ENCODE data around the gene SYT5.

The SYT5 gene

DNA sequence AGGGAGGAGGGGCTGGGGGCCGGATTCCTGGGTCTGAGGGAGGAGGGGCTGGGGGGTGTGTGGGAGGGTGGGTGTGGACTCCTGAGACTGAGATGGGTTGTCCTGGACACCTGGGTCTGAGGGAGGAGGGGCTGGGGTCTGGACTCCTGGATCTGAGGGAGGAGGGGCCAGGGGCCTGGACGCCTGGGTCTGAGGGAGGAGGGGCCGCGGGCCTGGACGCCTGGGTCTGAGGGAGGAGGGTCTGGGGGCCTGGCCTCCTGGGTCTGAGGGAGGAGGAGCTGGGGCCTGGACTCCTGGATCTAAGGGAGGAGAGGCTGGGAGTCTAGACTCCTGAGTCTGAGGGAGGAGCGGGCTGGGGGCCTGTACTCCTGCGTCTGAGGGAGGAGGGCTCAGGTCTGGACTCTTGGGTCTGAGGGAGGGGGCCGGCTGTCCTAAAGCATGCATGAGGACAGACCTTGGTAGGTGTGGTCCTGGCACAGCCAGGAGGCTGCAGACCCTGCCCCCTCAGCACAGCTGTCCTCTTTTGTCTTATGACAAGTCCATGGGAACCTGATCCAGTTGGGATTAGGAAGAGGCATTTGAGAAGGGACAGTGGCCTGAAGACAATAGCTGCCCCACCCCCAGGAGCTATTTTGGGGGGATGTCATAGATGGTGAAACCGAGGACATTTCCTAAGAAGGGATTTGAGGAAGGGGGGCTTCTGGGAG, 32.4 kb downstream of the SYT5 start:
- no peak overlapping the region for H3K4me3 Mint-ChIP-seq
- H3K27me3 Mint-ChIP-seq = peaks cover 49% of the 10 kb centered on the region
- peaks cover 6% of the 10 kb centered on the region for H3K4me1 Mint-ChIP-seq (ENCODE audit: low read depth)
- H3K9me3 Mint-ChIP-seq = peaks cover 11% of the 10 kb centered on the region
- no peak overlapping the region for H3K27ac Mint-ChIP-seq
- peaks cover 6% of the 10 kb centered on the region for H3K36me3 Mint-ChIP-seq (ENCODE audit: low read depth)

DNA sequence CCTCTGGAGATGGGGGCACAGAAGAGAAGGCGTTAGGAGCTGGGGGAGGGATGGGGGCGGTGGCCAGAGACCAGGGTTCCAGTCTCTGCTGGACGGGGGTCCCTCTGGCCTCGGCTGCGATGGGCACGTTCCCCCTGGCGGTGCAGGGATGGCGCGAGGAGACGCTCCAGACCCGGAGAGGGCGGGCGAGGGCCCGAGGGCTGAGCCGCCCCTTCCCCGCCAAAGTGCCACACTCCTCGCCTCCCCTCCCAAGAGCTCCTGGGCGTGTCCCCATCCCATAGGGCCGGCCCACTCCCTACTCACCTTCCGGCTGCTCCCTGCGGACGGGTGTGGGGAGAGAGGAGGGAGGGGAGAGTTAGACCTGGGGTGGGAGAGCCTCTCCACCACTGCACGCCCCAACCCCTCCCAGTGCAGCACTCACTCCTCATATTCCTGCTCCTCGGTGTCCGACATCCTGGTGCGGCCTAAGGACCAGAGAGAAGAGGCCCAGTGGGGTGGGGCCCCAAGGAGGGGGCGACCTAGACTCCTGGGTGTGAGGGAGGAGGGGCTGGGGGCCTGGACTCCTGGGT, 33.3 kb downstream of the SYT5 start:
- peaks cover 1% of the 10 kb centered on the region for H3K36me3 Mint-ChIP-seq (ENCODE audit: low read depth)
- H3K4me1 Mint-ChIP-seq (ENCODE audit: low read depth) = peaks cover under 1% of the 10 kb centered on the region
- H3K9me3 Mint-ChIP-seq = peaks cover 5% of the 10 kb centered on the region
- H3K27me3 Mint-ChIP-seq = peaks cover 49% of the 10 kb centered on the region
- H3K4me3 Mint-ChIP-seq = no peak overlapping the region
- H3K27ac Mint-ChIP-seq = no peak overlapping the region

DNA sequence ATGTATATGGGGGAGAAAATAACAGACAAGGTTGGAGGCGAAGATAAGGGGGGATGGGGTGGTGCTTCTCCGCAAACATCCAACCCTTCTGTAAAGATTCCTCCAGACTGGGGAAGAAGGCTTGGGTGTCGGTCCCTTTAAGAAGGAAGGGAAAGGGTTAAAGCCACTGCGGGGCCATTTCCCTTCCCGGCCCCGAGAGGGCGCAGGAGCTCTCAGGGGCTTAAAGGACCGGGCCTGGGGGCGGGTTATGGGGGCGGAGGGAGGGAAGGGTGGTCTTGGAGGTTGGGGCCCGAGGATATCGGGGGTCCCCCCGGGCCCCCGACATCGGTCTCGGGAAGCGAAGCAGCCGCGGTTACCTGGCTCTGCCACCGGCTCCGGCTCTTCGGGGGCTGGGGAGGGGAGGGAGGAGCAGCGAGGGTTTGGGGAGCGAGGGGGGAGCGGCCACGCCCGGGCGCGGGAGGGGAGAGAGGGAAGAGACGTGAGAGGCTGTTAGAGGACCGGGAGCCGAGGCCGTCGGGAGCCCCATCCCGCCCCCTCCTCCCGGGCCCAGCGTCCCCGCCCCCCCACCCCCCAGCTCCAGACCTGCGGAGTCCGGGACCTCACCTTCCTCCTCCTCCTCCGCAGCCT, 33.9 kb downstream of the SYT5 start:
- H3K27me3 Mint-ChIP-seq = peaks cover 50% of the 10 kb centered on the region
- no peaks in the 10 kb centered on the region for H3K36me3 Mint-ChIP-seq (ENCODE audit: low read depth)
- no peaks in the 10 kb centered on the region for H3K4me1 Mint-ChIP-seq (ENCODE audit: low read depth)
- H3K9me3 Mint-ChIP-seq = no peaks in the 10 kb centered on the region
- no peak overlapping the region for H3K4me3 Mint-ChIP-seq
- no peak overlapping the region for H3K27ac Mint-ChIP-seq

DNA sequence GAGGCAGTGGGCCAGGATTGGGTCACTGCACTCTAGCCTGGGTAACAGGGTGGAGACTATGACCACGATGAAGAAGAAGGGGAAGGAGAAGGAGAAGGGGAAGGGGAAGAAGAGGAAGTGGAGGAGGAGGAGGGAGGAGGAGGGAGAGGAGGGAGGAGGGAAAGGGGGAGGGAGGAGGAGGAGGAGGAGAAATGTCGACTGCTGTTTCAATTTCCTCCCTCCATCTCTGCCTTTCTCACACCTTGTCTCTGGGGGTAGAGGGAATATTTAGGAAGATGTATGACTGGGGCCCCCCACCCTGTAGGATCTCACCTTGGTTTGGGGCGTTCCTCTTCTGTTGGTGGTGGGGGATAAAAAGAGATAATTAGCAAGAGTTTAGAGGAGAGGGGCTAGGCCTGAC, 34.9 kb downstream of the SYT5 start:
- Mint-ChIP-seq H3K9me3 (no peaks in the 10 kb centered on the region), H3K27me3 (peaks cover 50% of the 10 kb centered on the region), H3K4me3 (no peak overlapping the region), H3K36me3 (ENCODE audit: low read depth) (no peaks in the 10 kb centered on the region), H3K27ac (no peak overlapping the region), H3K4me1 (ENCODE audit: low read depth) (no peaks in the 10 kb centered on the region)

DNA sequence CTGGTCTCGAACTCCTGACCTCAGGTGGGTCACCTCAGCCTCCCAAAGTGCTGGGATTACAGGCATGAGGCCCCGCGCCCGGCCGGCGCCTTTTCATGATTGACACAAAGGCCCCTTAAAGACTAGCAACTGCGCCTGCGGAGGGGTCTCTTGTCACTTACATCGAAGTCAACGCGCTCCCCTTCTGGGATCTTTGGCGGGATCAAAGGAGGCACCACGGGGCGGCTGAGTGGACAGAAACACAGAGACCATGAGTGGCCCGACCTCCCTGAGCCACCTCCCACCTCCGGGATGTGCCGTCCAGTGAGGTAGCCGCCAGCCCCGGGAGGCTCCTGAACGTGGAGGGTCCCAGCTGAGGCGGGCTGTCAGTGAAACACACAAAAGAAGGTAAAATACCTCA, 38.4 kb downstream of the SYT5 start:
- no peak overlapping the region for H3K4me3 Mint-ChIP-seq

DNA sequence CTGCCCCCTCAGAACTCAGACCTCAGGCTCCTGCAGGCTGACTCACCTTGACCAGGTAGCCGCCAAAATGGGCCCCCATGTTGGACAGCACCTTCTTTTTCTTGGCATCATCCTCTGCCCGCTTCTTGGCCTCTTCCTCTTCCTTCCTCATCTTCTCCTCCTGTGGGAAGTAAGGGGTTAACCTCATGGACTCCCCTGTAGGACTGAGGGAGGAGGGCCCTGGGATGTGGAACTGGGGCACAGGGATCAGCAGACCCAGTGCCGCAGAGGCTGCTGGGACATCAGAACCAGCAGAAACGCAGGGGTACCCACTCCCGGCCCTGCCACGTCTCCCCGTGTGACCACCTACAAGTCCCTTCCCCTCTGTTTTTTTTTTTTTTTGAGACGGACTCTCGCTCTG, 42.2 kb downstream of the SYT5 start:
- Mint-ChIP-seq H3K27me3 (peaks cover 23% of the 10 kb centered on the region), H3K27ac (no peak overlapping the region)

More for the DNA sequence above, 38.4 kb downstream of the SYT5 start:
- Mint-ChIP-seq H3K27ac (no peak overlapping the region), H3K9me3 (no peaks in the 10 kb centered on the region), H3K4me1 (ENCODE audit: low read depth) (no peaks in the 10 kb centered on the region), H3K36me3 (ENCODE audit: low read depth) (no peaks in the 10 kb centered on the region), H3K27me3 (peaks cover 37% of the 10 kb centered on the region)

DNA sequence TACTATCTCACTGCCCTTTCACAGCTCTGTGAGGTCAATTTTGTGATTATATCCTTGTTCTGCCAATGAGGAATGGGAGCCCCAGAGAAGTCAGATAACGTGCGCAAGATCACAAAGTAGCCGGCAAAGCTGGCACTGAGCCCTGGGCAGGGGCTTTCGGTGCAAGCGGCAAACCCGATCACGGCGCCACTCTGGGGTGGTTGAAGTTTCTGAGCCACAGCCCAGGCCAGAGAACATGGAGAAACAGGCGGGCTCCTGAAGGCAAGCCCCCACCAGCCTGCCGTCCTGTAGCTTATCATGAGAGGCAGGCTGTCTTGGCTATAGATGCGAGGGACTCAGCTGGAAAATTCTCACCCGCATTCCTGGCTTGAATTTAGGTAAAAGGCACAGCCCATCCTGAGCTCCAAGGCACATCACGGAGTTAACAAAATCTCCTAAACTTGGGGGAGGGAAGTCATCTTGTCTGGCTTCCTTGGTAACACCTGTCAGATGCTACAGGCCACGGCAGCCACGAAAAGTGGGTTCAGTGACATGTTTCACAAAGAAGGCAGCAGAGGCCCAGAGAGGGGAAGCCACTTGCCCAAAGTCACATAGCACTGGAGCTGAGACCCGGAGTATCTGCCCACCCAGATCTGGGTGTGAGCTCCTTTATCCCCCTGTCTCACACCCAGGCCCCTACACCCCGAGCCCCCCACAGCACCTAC, 43.5 kb downstream of the SYT5 start:
- Mint-ChIP-seq H3K4me3 (no peak overlapping the region), H3K4me1 (ENCODE audit: low read depth) (no peaks in the 10 kb centered on the region), H3K36me3 (ENCODE audit: low read depth) (no peaks in the 10 kb centered on the region), H3K27ac (no peak overlapping the region), H3K9me3 (no peaks in the 10 kb centered on the region), H3K27me3 (peaks cover 30% of the 10 kb centered on the region)

More for the DNA sequence above, 42.2 kb downstream of the SYT5 start:
- H3K4me1 Mint-ChIP-seq (ENCODE audit: low read depth) = no peaks in the 10 kb centered on the region
- H3K4me3 Mint-ChIP-seq = no peak overlapping the region
- no peaks in the 10 kb centered on the region for H3K9me3 Mint-ChIP-seq
- H3K36me3 Mint-ChIP-seq (ENCODE audit: low read depth) = no peaks in the 10 kb centered on the region

DNA sequence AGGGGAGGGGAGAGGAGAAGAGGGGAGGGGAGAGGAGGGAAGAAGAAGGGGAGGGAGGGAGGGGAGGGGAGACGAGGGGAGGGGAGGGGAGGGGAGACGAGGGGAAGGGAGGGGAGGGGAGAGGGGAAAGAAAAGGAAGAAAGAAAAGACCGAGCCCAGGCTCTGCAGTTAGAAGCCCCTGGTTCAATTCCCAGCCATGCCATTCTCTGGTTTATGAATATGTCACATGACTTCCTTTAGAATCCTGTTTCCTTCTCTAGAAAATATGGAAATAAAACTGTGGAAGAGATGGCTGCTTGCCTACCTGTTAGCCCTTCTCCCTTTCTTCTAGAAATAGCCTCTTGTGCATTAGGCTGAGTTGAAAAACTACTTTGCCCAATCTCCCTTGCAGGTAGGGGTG, 45.4 kb downstream of the SYT5 start:
- H3K27me3 Mint-ChIP-seq = peaks cover 33% of the 10 kb centered on the region
- H3K4me3 Mint-ChIP-seq = no peak overlapping the region
- no peaks in the 10 kb centered on the region for H3K4me1 Mint-ChIP-seq (ENCODE audit: low read depth)
- no peak overlapping the region for H3K27ac Mint-ChIP-seq
- H3K9me3 Mint-ChIP-seq = no peaks in the 10 kb centered on the region
- no peaks in the 10 kb centered on the region for H3K36me3 Mint-ChIP-seq (ENCODE audit: low read depth)

DNA sequence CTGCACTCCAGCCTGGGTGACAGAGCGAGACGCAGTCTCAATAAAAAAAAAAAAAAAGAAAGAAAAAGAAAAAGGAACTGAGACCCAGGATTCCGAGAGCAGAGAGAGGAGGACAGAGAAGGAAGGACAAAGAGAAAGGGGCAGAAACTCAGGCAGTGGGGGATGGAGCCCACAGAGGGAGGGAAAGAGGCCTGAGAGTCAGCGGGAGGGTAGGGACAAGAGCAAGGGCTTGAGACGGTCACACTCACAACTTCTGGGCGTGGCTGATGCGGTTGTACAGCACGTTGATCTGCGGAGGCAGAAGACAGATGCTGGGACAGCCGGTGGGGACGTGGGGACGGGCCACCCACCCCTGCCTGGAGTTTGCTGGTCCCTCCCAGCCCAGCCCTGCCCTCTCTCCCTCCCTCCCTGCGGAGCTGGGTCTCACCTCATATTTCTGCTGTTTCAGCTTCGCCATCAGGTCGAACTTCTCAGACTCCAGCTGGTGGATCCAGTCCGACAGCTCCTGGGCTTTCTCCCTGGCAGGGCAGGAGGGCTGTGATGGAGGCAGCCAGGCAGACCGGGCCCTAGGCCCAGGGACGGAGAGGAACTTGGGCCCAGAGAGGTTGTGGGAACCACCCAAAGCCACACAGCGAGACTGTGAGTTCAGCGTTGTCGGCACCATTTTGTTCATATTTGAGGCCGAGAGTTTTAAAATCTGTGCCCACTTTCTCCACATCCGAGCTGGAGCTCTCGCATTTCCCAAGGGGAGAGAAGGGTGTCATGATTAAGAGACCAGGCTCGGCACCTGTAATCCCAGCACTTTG, 46.2 kb downstream of the SYT5 start:
- Mint-ChIP-seq H3K4me3 (no peak overlapping the region), H3K27me3 (peaks cover 33% of the 10 kb centered on the region), H3K4me1 (ENCODE audit: low read depth) (no peaks in the 10 kb centered on the region), H3K27ac (no peak overlapping the region), H3K36me3 (ENCODE audit: low read depth) (no peaks in the 10 kb centered on the region), H3K9me3 (no peaks in the 10 kb centered on the region)

DNA sequence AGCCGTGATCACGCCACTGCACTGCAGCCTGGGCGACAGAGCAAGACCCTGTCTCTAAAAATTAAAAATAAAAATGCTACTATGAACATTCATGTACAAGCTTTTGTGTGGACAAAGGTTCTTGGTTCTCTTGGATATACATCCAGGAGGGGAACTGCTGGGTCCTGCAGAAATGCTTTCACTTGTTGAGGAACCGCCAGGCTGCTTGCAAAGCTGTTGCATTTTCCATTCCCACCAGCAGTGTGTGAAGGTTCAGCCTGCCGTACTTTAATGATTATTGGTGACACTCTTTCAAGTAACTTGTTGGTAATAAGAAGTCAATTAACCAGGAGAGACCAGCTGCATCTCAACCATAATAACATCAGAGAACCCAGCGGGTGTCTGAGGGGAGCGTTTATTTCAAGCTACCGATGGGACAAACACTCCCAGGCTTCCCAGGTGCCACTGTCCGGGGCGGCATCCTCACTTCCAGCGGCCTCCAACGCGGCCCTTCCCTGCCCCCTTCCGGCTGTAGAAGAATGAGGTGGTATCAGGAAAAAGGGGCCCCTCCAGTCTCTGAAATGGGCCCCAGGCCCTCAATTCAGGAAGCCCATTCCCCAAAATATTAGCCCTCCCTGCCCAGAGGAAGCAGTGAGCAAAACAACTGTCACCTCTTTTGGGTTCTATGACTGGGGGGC, 47.5 kb downstream of the SYT5 start:
- H3K36me3 Mint-ChIP-seq (ENCODE audit: low read depth) = no peaks in the 10 kb centered on the region
- no peak overlapping the region for H3K4me3 Mint-ChIP-seq
- H3K27me3 Mint-ChIP-seq = peaks cover 40% of the 10 kb centered on the region
- no peaks in the 10 kb centered on the region for H3K9me3 Mint-ChIP-seq
- H3K27ac Mint-ChIP-seq = no peak overlapping the region
- no peaks in the 10 kb centered on the region for H3K4me1 Mint-ChIP-seq (ENCODE audit: low read depth)

DNA sequence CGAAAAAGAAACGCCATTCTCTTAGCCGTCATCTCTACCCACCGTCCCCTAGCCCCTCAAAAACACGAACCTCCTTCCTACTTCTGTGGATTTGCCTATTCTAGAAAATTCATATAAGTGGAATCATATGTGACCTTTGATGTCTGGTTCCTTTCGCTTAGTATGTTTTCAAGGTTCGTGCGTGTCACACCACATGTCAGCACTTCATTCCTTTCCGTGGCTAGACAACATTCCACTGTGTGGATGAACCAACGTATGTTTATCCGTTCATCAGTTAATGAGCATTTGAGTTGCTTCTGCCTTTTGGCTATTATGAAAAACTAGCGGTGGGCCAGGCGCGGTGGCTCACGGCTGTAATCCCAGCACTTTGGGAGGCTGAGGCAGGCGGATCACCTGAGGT, 48.7 kb downstream of the SYT5 start:
- Mint-ChIP-seq H3K27ac (no peak overlapping the region), H3K4me3 (no peak overlapping the region), H3K27me3 (peaks cover 45% of the 10 kb centered on the region), H3K36me3 (ENCODE audit: low read depth) (no peaks in the 10 kb centered on the region), H3K9me3 (no peaks in the 10 kb centered on the region), H3K4me1 (ENCODE audit: low read depth) (no peaks in the 10 kb centered on the region)
